Glutamatergic neuron (in vitro differentiated cells): Measurements from ENCODE around the gene FAM184B. TPM values are rescaled to one million over a fixed set of nuclear protein-coding genes. Genes with fewer than 3 reads are reported as not detected.

Experiments
- DNase-seq: peaks from one replicate; pipeline ENCODE4 v3.0.0; 2022
- H3K27ac Mint-ChIP-seq: one replicate; pipeline ENCODE4 v1.8.0; 2020; ENCODE audit warnings: mild to moderate bottlenecking, mixed read lengths, inconsistent platforms; ENCODE audit not compliant: unreplicated experiment
- H3K27me3 Mint-ChIP-seq: one replicate; pipeline ENCODE4 v1.8.0; 2020; ENCODE audit warnings: mild to moderate bottlenecking, moderate library complexity, mixed read lengths, inconsistent platforms; ENCODE audit not compliant: unreplicated experiment
- H3K36me3 Mint-ChIP-seq: one replicate; pipeline ENCODE4 v1.8.0; 2020; ENCODE audit warnings: mild to moderate bottlenecking, mixed read lengths, inconsistent platforms; ENCODE audit not compliant: unreplicated experiment
- H3K4me1 Mint-ChIP-seq: one replicate; pipeline ENCODE4 v1.8.0; 2020; ENCODE audit warnings: mild to moderate bottlenecking, low read depth, mixed read lengths, inconsistent platforms; ENCODE audit not compliant: unreplicated experiment
- H3K4me3 Mint-ChIP-seq: one replicate; pipeline ENCODE4 v1.8.0; 2020; ENCODE audit warnings: mild to moderate bottlenecking, mixed read lengths, inconsistent platforms; ENCODE audit not compliant: unreplicated experiment
- H3K9me3 Mint-ChIP-seq: one replicate; pipeline ENCODE4 v1.8.0; 2020; ENCODE audit warnings: mild to moderate bottlenecking, moderate library complexity, mixed read lengths, inconsistent platforms; ENCODE audit not compliant: unreplicated experiment
- total RNA-seq: library from RNA; stranded (reverse); fragmentation: NEBNext Ultra II Directional; extraction: Animal tissue kit (Norgen Biotek cat#: 25700); gene quantifications from one replicate; pipeline ENCODE4 v1.2.1, GENCODE V29; 2021; ENCODE audit not compliant: unreplicated experiment
- TF ChIP-seq, protein P1 (sequence below): fragments of 200-600 bp; sonication (generic); IDR thresholded peaks from one replicate; pipeline ENCODE4 v1.5.0; 2021; ENCODE audit not compliant: partially characterized antibody, unreplicated experiment

Gene FAM184B
- total RNA-seq, 1 donor from 2014 or later: not detected

DNA sequence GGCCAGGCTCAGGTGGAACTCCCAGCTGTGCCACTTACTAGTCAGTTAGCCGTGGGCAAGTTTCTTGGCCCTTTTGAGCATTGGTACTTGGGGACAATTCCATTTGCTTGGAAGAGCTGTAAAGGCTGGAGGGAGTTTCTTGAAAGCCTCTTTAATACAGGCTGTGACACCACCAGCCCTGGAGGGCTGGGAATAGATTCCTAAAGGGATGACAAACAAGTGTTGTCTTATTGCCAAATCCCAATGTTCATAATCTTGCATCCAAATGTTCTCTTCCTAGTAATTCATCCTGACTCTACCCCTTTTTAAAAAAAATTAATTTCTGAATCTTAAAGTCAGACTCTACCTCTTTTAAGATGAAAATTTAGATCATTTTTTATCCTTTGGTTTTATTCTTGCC lies 181.6 kb downstream of the FAM184B start:
- no peak for DNase-seq
- Mint-ChIP-seq H3K27me3 (no peaks in the 10 kb centered on the region), H3K4me1 (no peaks in the 10 kb centered on the region), H3K27ac (no peak overlapping the region), H3K9me3 (no peaks in the 10 kb centered on the region), H3K36me3 (no peaks in the 10 kb centered on the region), H3K4me3 (no peak overlapping the region)
- TF ChIP-seq, protein P1, sequence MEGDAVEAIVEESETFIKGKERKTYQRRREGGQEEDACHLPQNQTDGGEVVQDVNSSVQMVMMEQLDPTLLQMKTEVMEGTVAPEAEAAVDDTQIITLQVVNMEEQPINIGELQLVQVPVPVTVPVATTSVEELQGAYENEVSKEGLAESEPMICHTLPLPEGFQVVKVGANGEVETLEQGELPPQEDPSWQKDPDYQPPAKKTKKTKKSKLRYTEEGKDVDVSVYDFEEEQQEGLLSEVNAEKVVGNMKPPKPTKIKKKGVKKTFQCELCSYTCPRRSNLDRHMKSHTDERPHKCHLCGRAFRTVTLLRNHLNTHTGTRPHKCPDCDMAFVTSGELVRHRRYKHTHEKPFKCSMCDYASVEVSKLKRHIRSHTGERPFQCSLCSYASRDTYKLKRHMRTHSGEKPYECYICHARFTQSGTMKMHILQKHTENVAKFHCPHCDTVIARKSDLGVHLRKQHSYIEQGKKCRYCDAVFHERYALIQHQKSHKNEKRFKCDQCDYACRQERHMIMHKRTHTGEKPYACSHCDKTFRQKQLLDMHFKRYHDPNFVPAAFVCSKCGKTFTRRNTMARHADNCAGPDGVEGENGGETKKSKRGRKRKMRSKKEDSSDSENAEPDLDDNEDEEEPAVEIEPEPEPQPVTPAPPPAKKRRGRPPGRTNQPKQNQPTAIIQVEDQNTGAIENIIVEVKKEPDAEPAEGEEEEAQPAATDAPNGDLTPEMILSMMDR: no peak

DNA sequence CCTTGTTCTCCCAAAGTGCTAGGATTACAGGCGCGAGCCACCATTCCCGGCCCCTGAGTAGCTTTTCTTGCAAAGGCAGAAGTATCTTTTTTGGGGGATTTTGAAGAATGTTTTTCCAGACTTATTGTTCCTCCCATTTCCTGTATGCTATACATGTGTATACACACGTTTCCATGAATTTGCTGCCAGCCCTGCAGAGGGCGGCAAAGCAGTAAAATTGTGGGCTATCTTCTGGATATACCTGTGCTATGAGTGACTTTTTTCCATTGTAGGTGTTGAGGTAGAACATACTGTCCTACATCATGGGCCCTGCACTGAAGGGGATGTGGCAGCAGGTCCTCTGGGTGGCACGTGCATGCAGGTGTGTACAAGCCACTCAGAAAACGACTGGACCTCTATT lies 183.9 kb downstream of the FAM184B start:
- DNase-seq: peak; percentile 29
- Mint-ChIP-seq H3K9me3 (no peaks in the 10 kb centered on the region), H3K27me3 (no peaks in the 10 kb centered on the region), H3K4me3 (no peak overlapping the region), H3K4me1 (no peaks in the 10 kb centered on the region), H3K27ac (no peak overlapping the region), H3K36me3 (no peaks in the 10 kb centered on the region)
- TF ChIP-seq, protein P1: no peak

DNA sequence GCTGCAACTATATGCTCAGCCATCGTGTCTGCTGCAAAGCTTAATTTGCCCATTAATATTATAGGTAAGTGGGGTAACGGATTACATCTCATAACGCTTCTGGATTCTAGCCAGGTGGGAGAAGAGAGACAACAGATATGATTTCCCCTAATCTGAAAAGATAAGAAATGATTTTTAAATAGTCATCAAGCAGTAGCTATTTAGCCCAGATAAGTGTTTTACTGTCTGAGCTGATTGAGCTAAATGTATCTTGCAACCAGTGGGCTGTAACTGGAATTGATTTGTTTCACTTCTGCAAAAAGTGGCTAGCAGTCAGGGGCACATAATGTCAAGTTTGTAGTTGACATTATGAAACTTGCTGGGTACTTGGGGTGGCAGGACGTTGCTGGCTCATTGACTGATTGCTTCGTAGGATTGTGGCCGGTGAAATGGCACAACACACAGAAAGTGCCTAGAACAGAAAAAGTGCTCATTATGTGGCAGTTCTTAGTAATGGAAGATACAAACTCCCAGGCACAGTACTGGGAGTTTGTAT lies 185.9 kb downstream of the FAM184B start:
- TF ChIP-seq, protein P1: no peak
- H3K36me3 Mint-ChIP-seq: no peaks in the 10 kb centered on the region
- no peaks in the 10 kb centered on the region for H3K4me1 Mint-ChIP-seq

DNA sequence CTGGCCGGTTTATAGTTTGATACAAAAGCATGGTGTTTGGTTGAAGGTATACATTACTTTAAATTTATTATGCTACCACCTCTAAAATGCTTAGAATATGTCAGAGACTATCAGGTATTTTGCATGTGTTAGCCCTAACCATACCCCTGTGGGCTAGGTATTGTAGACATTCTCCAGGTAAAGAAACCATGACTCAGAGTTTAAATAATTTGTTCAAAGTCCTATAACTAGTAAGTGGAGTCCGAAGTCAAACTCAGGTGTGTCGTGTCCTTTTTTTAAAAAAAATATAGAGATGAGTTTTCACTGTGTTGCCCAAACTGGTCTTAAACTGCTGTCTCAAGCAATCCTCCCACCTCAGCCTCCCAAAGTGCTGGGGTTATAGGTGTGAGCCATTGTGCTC lies 192.1 kb downstream of the FAM184B start:
- TF ChIP-seq, protein P1: no peak
- no peak overlapping the region for H3K4me3 Mint-ChIP-seq
- peaks cover 2% of the 10 kb centered on the region for H3K4me1 Mint-ChIP-seq
- no peak for DNase-seq
- H3K36me3 Mint-ChIP-seq: peaks cover 4% of the 10 kb centered on the region
- no peaks in the 10 kb centered on the region for H3K27me3 Mint-ChIP-seq
- H3K27ac Mint-ChIP-seq: no peak overlapping the region
- no peaks in the 10 kb centered on the region for H3K9me3 Mint-ChIP-seq

More for the DNA sequence above, 185.9 kb downstream of the FAM184B start:
- DNase-seq: no peak
- H3K27ac Mint-ChIP-seq: no peak overlapping the region
- no peak overlapping the region for H3K4me3 Mint-ChIP-seq
- no peaks in the 10 kb centered on the region for H3K27me3 Mint-ChIP-seq
- H3K9me3 Mint-ChIP-seq: no peaks in the 10 kb centered on the region

DNA sequence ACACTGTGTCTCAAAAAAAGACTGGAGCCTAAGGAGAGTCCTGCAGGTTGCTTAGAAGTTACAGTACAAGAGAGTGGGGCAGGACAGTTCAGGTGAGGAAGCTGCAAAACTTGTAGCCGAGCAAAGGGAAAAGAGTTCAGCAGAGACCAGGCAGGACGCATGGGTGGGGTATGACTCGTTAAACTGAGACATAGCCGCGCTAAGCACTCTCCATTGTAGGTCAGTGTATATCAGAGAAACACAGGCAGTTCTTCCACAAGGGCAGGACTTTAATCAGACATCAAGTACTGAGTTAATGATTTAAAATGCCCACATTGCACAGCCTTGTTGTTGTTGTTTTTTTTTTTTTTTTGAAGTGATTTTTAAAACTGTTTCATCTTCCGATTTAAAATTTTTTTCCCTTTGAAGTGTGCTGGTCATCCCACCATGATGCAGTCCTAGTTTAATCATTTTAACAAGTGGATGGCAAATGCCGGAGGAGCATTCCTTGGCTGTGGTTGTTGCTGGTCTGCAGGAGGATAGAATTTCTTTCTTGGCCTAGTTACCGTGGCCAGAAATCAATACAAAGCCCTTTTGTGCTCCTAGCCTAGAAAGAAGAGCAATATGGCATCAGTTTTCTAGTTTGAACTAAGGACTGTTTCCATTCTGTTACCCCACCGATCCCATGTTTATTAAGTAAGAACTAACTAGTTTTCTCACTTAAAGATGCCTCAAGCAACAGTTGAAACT lies 194.2 kb downstream of the FAM184B start:
- Mint-ChIP-seq H3K36me3 (peaks cover 4% of the 10 kb centered on the region), H3K27me3 (no peaks in the 10 kb centered on the region), H3K4me1 (peaks cover 2% of the 10 kb centered on the region), H3K27ac (peak overlapping the region; percentile 48), H3K4me3 (no peak overlapping the region), H3K9me3 (no peaks in the 10 kb centered on the region)
- TF ChIP-seq, protein P1: no peak
- DNase-seq: no peak
